Occipital lobe (tissue), 3 donors: ENCODE data around the gene SNORC. TPM values are rescaled to one million over a fixed set of nuclear protein-coding genes. Genes with fewer than 3 reads are reported as not detected.

Experiments used
- DNase-seq: peaks from one replicate; lab custom pipeline; 2025; lab: John Stamatoyannopoulos, UW
- small RNA-seq: library from RNA; depleted of rRNA; stranded (forward); fragments of <200 nt; gene quantifications from one replicate; pipeline ENCODE3, GENCODE V24; 2014
- total RNA-seq: library from RNA; depleted of rRNA; stranded (reverse); fragments of >200 nt; gene quantifications from one replicate; pipeline ENCODE4 v1.2.3, GENCODE V29; 2014

SNORC gene
- total RNA-seq, 1 donor from 2014 or later: 1.6 TPM

DNA sequence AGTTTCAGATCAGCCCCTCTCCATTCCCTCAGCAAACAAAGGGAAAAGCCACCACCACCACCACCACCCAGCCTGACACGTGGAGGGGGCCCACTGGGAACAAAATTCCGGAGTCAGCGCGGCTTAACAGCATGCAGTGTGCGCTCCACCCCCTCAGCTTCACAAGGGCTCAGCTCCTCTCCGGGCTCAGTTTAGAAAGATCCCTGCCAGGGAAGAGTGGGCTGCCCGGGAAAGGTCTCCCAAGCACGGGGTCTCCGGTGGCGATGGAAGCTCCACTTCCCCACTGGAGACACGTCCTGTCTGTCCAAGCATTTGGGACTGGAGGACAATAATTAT, 55.7 kb downstream of the SNORC start:
- DNase-seq: no peak

DNA sequence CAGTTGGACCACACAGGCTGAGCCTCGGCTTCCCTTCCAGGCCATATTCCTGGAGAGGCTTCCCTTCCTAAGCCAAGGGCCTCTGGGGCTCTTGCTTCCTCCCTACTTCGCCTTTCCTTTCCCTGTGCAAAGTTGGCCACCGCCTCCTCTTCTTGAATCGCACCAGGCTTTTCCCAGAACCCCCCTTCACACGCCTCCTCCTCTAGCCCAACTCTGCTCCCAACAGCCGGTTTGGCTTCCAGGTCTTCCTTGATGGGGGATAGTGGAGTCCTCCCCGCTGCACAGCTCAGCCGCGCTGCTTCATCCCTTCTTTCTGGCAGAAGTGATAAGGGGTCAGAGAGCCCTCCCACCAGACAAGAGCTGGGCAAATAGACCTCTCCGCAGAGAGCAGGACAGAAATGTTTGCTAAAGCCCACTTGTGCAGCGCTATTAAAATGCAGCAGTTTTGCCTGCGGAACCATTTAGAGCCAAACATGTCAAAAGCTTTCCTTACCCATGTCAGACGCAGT, 56.4 kb downstream of the SNORC start:
- peak; percentile 43 for DNase-seq

DNA sequence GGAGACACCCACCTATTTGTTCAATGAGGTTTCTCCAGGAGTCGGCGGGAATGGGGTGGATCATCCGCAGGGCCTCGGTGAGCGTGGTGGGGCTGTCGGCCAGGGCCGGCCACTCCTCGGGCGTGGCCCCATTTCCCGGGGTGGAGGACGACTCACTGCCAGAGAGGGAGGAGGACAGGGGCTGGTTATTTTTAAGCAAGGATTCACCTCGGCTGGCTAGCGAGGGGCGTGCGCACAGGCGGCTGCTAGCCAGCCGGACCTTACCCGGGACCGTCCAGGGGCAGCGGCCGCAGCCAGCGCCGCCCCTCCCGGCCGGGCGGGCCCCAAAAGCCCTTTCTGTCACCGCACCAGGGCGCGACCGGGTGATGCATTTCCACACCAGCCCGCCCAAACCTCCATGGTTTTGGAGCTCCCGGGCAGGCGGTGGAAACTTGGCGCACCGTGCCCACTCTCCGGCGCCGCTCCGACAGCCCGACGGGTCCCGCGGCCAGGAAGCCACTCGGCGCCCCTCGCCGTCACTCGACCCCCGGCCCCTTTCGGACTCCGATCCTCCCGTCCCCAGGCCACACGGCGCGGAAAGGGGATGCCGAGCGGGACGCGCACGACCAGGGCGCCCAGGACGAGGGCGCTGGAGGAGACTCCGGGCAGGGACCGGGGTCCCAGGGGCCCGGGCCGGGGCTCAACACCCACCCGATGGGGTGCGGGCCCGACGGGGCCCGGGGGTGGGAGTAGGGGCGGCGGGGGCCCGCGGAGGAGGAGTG, 57.1 kb downstream of the SNORC start:
- DNase-seq: no peak

DNA sequence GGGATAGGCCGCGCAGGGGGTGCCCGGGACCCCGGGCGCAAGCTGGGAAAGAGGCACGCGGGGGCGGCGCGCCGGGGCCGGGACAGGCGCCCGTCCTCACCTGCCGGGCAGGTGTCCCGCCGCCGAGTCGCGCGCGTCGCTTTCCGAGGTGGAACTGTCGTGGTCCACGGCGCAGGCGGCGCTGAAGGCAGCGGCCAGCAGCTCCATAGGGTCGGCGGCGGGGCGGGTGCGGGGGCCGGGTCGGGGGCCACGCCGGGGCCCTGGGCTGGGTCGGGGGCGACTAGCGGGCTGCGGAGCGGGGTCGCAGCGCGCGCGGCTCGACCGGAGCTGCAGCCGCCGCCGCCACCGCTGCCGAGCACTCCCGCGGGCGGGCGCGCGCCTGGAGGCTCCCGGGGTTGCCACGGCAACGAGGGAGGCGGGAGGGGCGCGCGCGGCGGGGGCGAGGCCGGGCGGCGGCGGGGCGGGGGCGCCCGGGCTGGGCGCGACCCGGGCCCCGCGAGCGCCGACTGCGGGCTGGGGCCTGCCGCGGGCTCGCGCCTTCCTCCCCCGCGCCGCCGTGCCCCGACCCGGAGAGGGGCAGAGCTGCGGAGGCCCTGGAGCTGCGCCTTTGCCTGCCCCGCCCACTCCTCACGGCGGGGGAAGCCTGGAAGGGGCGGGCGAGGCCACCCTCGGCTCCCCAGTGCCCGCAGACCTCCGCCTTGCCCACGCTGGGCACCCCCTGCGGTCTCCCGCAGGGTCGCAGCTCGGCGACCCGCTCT, 57.9 kb downstream of the SNORC start:
- DNase-seq: no peak

Small RNAs within 50 kb of the gene (small RNA-seq; reads per million reads assigned to genes)
- not detected for gene RF00019

Other genes with a start within 250 kb of the SNORC start
- gene EFHD1, start 236.7 kb upstream of the SNORC start, total RNA-seq: 1.1 TPM
- gene GIGYF2, start 172.9 kb upstream of the SNORC start, total RNA-seq: 111 TPM
- gene KCNJ13, start 93.7 kb upstream of the SNORC start, total RNA-seq: 1.1 TPM
- gene NGEF, start 143.0 kb downstream of the SNORC start, total RNA-seq: 22.8 TPM
- gene NEU2, start 162.4 kb downstream of the SNORC start, total RNA-seq: not detected
- 2.5 TPM for gene INPP5D, start 190.1 kb downstream of the SNORC start, total RNA-seq